Thoracic aorta (tissue), 2 donors: ENCODE data around the gene RASGRP2. TPM values are rescaled to one million over a fixed set of nuclear protein-coding genes. Genes with fewer than 3 reads are reported as not detected.
A peak's percentile ranks its signal among the peaks of the same experiment; 100 is the strongest.

Source experiments
- ATAC-seq: fragments of 150-250 bp; one replicate; pipeline ENCODE4 v1.8.0; 2017; ENCODE audit warnings: low read depth; ENCODE audit not compliant: insufficient number of reproducible peaks, low FRiP score
- DNase-seq: peaks from one replicate; pipeline ENCODE4 v3.0.0-alpha.2; 2020; ENCODE audit warnings: low spot score
- H3K27ac ChIP-seq, 2 donors: fragments of 200-600 bp; sonication (generic); 1 replicate in 1 of 2; 2 replicates in 1 of 2; pipeline ENCODE4 v1.5.1; 2016; ENCODE audit warnings: mild to moderate bottlenecking in 2 of 2, moderate library complexity in 2 of 2
- H3K27me3 ChIP-seq: fragments of 200-600 bp; sonication (generic); replicated peaks from 2 replicates; pipeline ENCODE4 v1.6.0; 2016; ENCODE audit warnings: mild to moderate bottlenecking; ENCODE audit not compliant: insufficient read depth
- H3K36me3 ChIP-seq: fragments of 200-600 bp; sonication (generic); one replicate; pipeline ENCODE4 v1.5.1; 2016
- H3K4me1 ChIP-seq, 2 donors: fragments of 200-600 bp; sonication (generic); 1 replicate in 1 of 2; 2 replicates in 1 of 2; pipeline versions ENCODE4 v1.5.1 to v1.6.0; 2016; ENCODE audit warnings: low read depth in 2 of 2, mild to moderate bottlenecking in 1 of 2; ENCODE audit not compliant: control insufficient read depth in 1 of 2
- H3K4me3 ChIP-seq: fragments of 200-600 bp; sonication (generic); 2 replicates; pipeline ENCODE4 v1.5.1; 2016; ENCODE audit warnings: mild to moderate bottlenecking
- H3K9me3 ChIP-seq: fragments of 200-600 bp; sonication (generic); 2 replicates; pipeline ENCODE4 v1.5.1; 2016
- CTCF ChIP-seq: fragments of 200-600 bp; sonication (generic); IDR thresholded peaks from one replicate; pipeline ENCODE4 v1.5.1; 2019; ENCODE audit warnings: antibody characterized with exemption
- total RNA-seq, 2 donors: library from RNA; depleted of rRNA; stranded (reverse); fragments of >200 nt; gene quantifications; one replicate each; pipeline versions ENCODE4 v1.1.0 to v1.2.3, GENCODE V29; 2016

The RASGRP2 gene
- total RNA-seq, 2 donors from 2014 or later, result 78.4 to 89.1 TPM

- no peak for TF ChIP-seq CTCF
- ATAC-seq (no peak), DNase-seq (no peak)
- H3K36me3 ChIP-seq, result no peaks in the 10 kb centered on the region
- H3K27me3 ChIP-seq, result no peaks in the 10 kb centered on the region
- H3K27ac ChIP-seq, result peak overlapping the region; percentile 88 to 94
- H3K4me3 ChIP-seq, result peak overlapping the region; percentile 79
- H3K4me1 ChIP-seq, result peaks cover 3 to 23% of the 10 kb centered on the region in 2 donors
- no peaks in the 10 kb centered on the region for H3K9me3 ChIP-seq
Observed at GRCh38 chr11:64742087-64742888, 1.7 kb downstream of the RASGRP2 start.

- no peak for ATAC-seq
- H3K4me1 ChIP-seq, result peaks cover 3 to 23% of the 10 kb centered on the region in 2 donors
- H3K27ac ChIP-seq, result peak overlapping the region in 1 of 2 donors; percentile 94
- DNase-seq, result no peak
- H3K4me3 ChIP-seq, result peak overlapping the region; percentile 79
- TF ChIP-seq CTCF, result no peak
- peaks cover 3% of the 10 kb centered on the region for H3K36me3 ChIP-seq
- H3K9me3 ChIP-seq, result no peaks in the 10 kb centered on the region
- H3K27me3 ChIP-seq, result no peaks in the 10 kb centered on the region
Observed at GRCh38 chr11:64741375-64742086, 2.4 kb downstream of the RASGRP2 start.

GRCh38 chr11:64739871-64740270 lies 4.1 kb downstream of the RASGRP2 start:
- no peaks in the 10 kb centered on the region for H3K27me3 ChIP-seq
- no peak for DNase-seq
- no peak for TF ChIP-seq CTCF

GRCh38 chr11:64736654-64737053 lies 7.3 kb downstream of the RASGRP2 start:
- no peaks in the 10 kb centered on the region for H3K9me3 ChIP-seq
- ATAC-seq (no peak), DNase-seq (no peak)
- no peak for TF ChIP-seq CTCF
- H3K4me3 ChIP-seq, result no peak overlapping the region
- no peak overlapping the region for H3K27ac ChIP-seq
- peaks cover 0 to 1% of the 10 kb centered on the region in 2 donors for H3K4me1 ChIP-seq
- peaks cover 32% of the 10 kb centered on the region for H3K36me3 ChIP-seq
- H3K27me3 ChIP-seq, result no peaks in the 10 kb centered on the region

More at GRCh38 chr11:64739871-64740270, 4.1 kb downstream of the RASGRP2 start:
- ATAC-seq, result no peak
- Histone ChIP-seq H3K27ac (no peak overlapping the region), H3K4me1 (peaks cover 3 to 19% of the 10 kb centered on the region in 2 donors), H3K9me3 (no peaks in the 10 kb centered on the region), H3K36me3 (peaks cover 19% of the 10 kb centered on the region), H3K4me3 (no peak overlapping the region)

GRCh38 chr11:64735725-64736259 lies 8.2 kb downstream of the RASGRP2 start:
- ATAC-seq (no peak), DNase-seq (no peak)
- Histone ChIP-seq H3K4me3 (no peak overlapping the region), H3K9me3 (no peaks in the 10 kb centered on the region), H3K27ac (no peak overlapping the region), H3K4me1 (no peaks in the 10 kb centered on the region), H3K36me3 (peaks cover 35% of the 10 kb centered on the region), H3K27me3 (no peaks in the 10 kb centered on the region)
- TF ChIP-seq CTCF, result no peak
